ENCODE results near the gene SAMHD1.
"Not testable (repeated sequence)": the region's sequence is repeated elsewhere in the genome, so short reads cannot be mapped to it uniquely, and the experiment has no call there.

Gene SAMHD1

DNA sequence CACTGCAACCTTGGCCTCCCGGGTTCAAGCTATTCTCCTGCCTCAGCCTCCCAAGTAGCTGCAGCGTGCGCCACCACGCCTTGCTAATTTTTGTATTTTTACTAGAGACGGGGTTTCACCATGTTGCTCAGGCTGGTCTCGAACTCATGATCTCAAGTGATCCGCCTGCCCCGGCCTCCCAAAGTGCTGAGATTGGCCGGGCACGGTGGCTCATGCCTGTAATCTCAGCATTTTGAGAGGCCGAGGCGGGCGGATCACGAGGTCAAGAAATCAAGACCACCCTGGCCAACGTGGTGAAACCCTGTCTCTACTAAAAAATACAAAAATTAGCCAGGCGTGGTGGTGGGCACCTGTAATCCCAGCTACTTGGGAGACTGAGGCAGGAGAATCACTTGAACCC lies 17.9 kb downstream of the SAMHD1 start:
- WGBS, 2 donors (ENCODE audit: extremely low coverage in 2 of 2, insufficient read length in 2 of 2, insufficient replicate concordance in 1 of 2) = no CpG with 5 or more reads among the region's 16 CpGs
- not testable (repeated sequence) for H2BK12ac ChIP-seq (ENCODE audit: low read length); H3K27me3 ChIP-seq (ENCODE audit: control insufficient read depth in 3 of 3, insufficient read depth in 3 of 3, low read depth in 1 of 3, low read length in 3 of 3); DNase-seq (ENCODE audit: low spot score); H3K9me3 ChIP-seq (replicated peaks in 1 of 2; ENCODE audit: control insufficient read depth in 2 of 2, insufficient read depth in 1 of 2, low read depth in 1 of 2, low read length in 2 of 2); H4K91ac ChIP-seq (ENCODE audit: low read depth, low read length, poor library complexity); H3K18ac ChIP-seq (ENCODE audit: low read length); H3K9ac ChIP-seq (ENCODE audit: low read depth, low read length, poor library complexity); H3K79me1 ChIP-seq (ENCODE audit: low read depth, low read length); H2AFZ ChIP-seq (ENCODE audit: low read length); H4K8ac ChIP-seq (ENCODE audit: low read depth, low read length); H3K14ac ChIP-seq (ENCODE audit: low read length); H3K4me1 ChIP-seq (ENCODE audit: control insufficient read depth in 2 of 2, insufficient read depth in 1 of 2, low read depth in 1 of 2, low read length in 2 of 2); H3K4me3 ChIP-seq (ENCODE audit: low read length in 2 of 2); H3K4me2 ChIP-seq (ENCODE audit: insufficient read depth, low read length, poor library complexity, severe bottlenecking); H2BK120ac ChIP-seq (ENCODE audit: low read depth, low read length); H3K23ac ChIP-seq (ENCODE audit: low read depth, low read length, poor library complexity); H3K36me3 ChIP-seq (replicated peaks in 1 of 2; ENCODE audit: control insufficient read depth in 2 of 2, insufficient read depth in 2 of 2, low read length in 2 of 2); H2BK5ac ChIP-seq (ENCODE audit: low read length); H3K4ac ChIP-seq (ENCODE audit: low read length); H3K27ac ChIP-seq (replicated peaks; ENCODE audit: low read length); H2AK5ac ChIP-seq (ENCODE audit: low read depth, low read length); H2BK15ac ChIP-seq (ENCODE audit: low read length)

DNA sequence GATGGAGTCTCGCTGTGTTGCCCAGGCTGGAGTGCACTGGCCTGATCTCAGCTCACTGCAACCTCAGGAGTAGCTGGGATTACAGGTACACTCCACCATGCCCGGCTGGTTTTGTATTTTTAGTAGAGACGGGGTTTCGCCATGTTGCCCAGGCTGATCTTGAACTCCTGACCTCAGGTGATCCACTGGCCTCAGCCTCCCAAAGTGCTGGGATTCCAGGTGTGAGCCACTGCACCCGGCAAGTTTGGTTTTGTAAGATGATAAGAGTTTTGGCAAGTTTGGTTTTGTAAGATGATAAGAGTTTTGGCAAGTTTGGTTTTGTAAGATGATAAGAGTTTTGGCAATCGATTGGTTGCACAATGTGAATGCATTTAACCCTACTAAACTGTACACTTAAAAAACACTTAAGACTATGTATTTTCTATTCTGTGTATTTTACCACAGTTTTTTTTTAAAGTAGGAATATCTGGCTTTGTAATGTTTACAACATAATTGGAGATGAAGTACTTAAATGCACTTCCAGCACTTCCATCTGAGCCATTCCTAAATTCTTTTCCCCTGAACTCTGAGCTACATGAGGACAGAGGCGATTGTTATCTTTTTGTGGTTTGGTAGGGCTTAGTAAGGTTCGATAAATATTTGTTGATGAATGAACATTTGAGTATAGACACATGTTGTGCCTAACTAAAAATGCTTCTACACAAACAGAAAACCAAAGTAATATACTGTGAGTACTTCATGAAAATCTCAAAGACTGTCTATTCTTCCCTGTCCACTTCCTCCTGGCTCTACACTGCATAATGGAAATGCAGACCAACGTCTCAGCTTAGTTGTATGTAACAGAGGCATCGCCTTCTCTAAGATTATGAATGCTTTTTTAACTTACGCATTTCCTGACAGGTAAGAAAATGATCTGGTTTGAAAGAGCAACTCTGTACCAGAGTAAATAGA lies 18.8 kb downstream of the SAMHD1 start:
- no peak overlapping the region for H2AFZ ChIP-seq (ENCODE audit: low read length)
- no peak overlapping the region for H3K27ac ChIP-seq (replicated peaks; ENCODE audit: low read length)
- no peak overlapping the region for H2AK5ac ChIP-seq (ENCODE audit: low read depth, low read length)
- no peaks in the 10 kb centered on the region for H3K79me1 ChIP-seq (ENCODE audit: low read depth, low read length)
- no peak overlapping the region for H2BK15ac ChIP-seq (ENCODE audit: low read length)
- no peak overlapping the region for H2BK12ac ChIP-seq (ENCODE audit: low read length)
- H2BK5ac ChIP-seq (ENCODE audit: low read length) = no peak overlapping the region
- no peak overlapping the region for H3K18ac ChIP-seq (ENCODE audit: low read length)
- no peaks in the 10 kb centered on the region for H3K4me1 ChIP-seq (ENCODE audit: control insufficient read depth in 2 of 2, insufficient read depth in 1 of 2, low read depth in 1 of 2, low read length in 2 of 2)
- no peak overlapping the region for H2BK120ac ChIP-seq (ENCODE audit: low read depth, low read length)
- no peak overlapping the region for H3K23ac ChIP-seq (ENCODE audit: low read depth, low read length, poor library complexity)
- no peaks in the 10 kb centered on the region for H3K9me3 ChIP-seq (replicated peaks in 1 of 2; ENCODE audit: control insufficient read depth in 2 of 2, insufficient read depth in 1 of 2, low read depth in 1 of 2, low read length in 2 of 2)
- H4K91ac ChIP-seq (ENCODE audit: low read depth, low read length, poor library complexity) = no peak overlapping the region
- H3K4me3 ChIP-seq (ENCODE audit: low read length in 2 of 2) = no peak overlapping the region
- no peaks in the 10 kb centered on the region for H3K27me3 ChIP-seq (ENCODE audit: control insufficient read depth in 3 of 3, insufficient read depth in 3 of 3, low read depth in 1 of 3, low read length in 3 of 3)
- WGBS, 2 donors (ENCODE audit: extremely low coverage in 2 of 2, insufficient read length in 2 of 2, insufficient replicate concordance in 1 of 2) = no CpG with 5 or more reads among the region's 11 CpGs
- H3K36me3 ChIP-seq (replicated peaks in 1 of 2; ENCODE audit: control insufficient read depth in 2 of 2, insufficient read depth in 2 of 2, low read length in 2 of 2) = no peaks in the 10 kb centered on the region
- H3K9ac ChIP-seq (ENCODE audit: low read depth, low read length, poor library complexity) = no peak overlapping the region
- no peak overlapping the region for H3K4ac ChIP-seq (ENCODE audit: low read length)
- H4K8ac ChIP-seq (ENCODE audit: low read depth, low read length) = no peak overlapping the region
- no peak overlapping the region for H3K14ac ChIP-seq (ENCODE audit: low read length)
- no peak overlapping the region for H3K4me2 ChIP-seq (ENCODE audit: insufficient read depth, low read length, poor library complexity, severe bottlenecking)
- no peak for DNase-seq (ENCODE audit: low spot score)

DNA sequence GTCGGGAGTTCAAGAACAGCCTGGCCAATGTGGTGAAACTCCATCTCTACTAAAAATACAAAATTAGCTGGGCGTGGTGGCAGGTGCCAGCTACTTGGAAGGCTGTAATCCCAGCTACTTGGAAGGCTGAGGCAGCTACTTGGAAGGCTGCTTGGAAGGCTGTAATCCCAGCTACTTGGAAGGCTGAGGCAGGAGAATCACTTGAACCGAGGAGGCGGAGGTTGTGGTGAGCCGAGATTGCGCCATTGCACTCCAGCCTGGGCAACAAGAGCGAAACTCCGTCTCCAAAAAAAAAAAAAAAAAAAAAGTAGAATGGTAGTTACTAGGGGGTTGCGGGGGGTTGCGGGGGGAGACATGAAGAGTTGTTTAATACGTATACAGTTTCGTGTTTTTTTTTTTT lies 19.4 kb downstream of the SAMHD1 start:
- not testable (repeated sequence) for H2BK120ac ChIP-seq (ENCODE audit: low read depth, low read length); H2BK5ac ChIP-seq (ENCODE audit: low read length); H3K27me3 ChIP-seq (ENCODE audit: control insufficient read depth in 3 of 3, insufficient read depth in 3 of 3, low read depth in 1 of 3, low read length in 3 of 3); H3K14ac ChIP-seq (ENCODE audit: low read length); H3K79me1 ChIP-seq (ENCODE audit: low read depth, low read length); H3K23ac ChIP-seq (ENCODE audit: low read depth, low read length, poor library complexity); H2BK12ac ChIP-seq (ENCODE audit: low read length); H2BK15ac ChIP-seq (ENCODE audit: low read length); H3K36me3 ChIP-seq (replicated peaks in 1 of 2; ENCODE audit: control insufficient read depth in 2 of 2, insufficient read depth in 2 of 2, low read length in 2 of 2); H4K8ac ChIP-seq (ENCODE audit: low read depth, low read length); DNase-seq (ENCODE audit: low spot score); H3K18ac ChIP-seq (ENCODE audit: low read length); H3K4me1 ChIP-seq (ENCODE audit: control insufficient read depth in 2 of 2, insufficient read depth in 1 of 2, low read depth in 1 of 2, low read length in 2 of 2); H3K9ac ChIP-seq (ENCODE audit: low read depth, low read length, poor library complexity); H4K91ac ChIP-seq (ENCODE audit: low read depth, low read length, poor library complexity); H2AFZ ChIP-seq (ENCODE audit: low read length); H3K27ac ChIP-seq (replicated peaks; ENCODE audit: low read length); H3K4me2 ChIP-seq (ENCODE audit: insufficient read depth, low read length, poor library complexity, severe bottlenecking); H3K4ac ChIP-seq (ENCODE audit: low read length); H2AK5ac ChIP-seq (ENCODE audit: low read depth, low read length); H3K9me3 ChIP-seq (replicated peaks in 1 of 2; ENCODE audit: control insufficient read depth in 2 of 2, insufficient read depth in 1 of 2, low read depth in 1 of 2, low read length in 2 of 2); H3K4me3 ChIP-seq (ENCODE audit: low read length in 2 of 2)
- WGBS, 2 donors (ENCODE audit: extremely low coverage in 2 of 2, insufficient read length in 2 of 2, insufficient replicate concordance in 1 of 2) = 100% methylated on average over 1 of the region's 12 CpGs; no CpG with 5 or more reads in 1 of the 2 donors

DNA sequence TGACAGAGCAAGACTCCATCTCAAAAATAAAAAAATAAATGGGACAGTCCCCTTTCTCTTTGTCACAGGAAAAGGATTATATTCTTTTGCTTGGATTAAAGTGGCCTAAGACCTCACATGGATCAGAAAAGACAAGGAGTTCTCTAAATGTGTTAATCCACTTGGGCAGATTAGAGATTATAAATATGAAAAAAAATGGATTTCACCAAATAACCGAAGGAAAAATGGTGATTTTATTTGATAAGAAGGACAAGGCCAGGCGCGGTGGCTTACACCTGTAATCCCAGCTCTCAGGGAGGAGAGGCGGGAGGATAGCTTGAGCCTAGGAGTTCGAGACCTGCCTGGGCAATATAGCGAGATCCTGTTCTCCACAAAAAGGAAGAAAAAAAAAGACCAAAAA lies 21.8 kb downstream of the SAMHD1 start:
- no peaks in the 10 kb centered on the region for H3K79me1 ChIP-seq (ENCODE audit: low read depth, low read length)
- no peaks in the 10 kb centered on the region for H3K4me1 ChIP-seq (ENCODE audit: control insufficient read depth in 2 of 2, insufficient read depth in 1 of 2, low read depth in 1 of 2, low read length in 2 of 2)
- H4K8ac ChIP-seq (ENCODE audit: low read depth, low read length) = no peak overlapping the region
- H3K14ac ChIP-seq (ENCODE audit: low read length) = no peak overlapping the region
- H2BK120ac ChIP-seq (ENCODE audit: low read depth, low read length) = no peak overlapping the region
- no peak overlapping the region for H4K91ac ChIP-seq (ENCODE audit: low read depth, low read length, poor library complexity)
- no peak overlapping the region for H3K4ac ChIP-seq (ENCODE audit: low read length)
- no peak overlapping the region for H3K23ac ChIP-seq (ENCODE audit: low read depth, low read length, poor library complexity)
- no peak overlapping the region for H3K4me3 ChIP-seq (ENCODE audit: low read length in 2 of 2)
- H2AK5ac ChIP-seq (ENCODE audit: low read depth, low read length) = no peak overlapping the region
- DNase-seq (ENCODE audit: low spot score) = no peak
- H2BK15ac ChIP-seq (ENCODE audit: low read length) = no peak overlapping the region
- H2AFZ ChIP-seq (ENCODE audit: low read length) = no peak overlapping the region
- no peaks in the 10 kb centered on the region for H3K36me3 ChIP-seq (replicated peaks in 1 of 2; ENCODE audit: control insufficient read depth in 2 of 2, insufficient read depth in 2 of 2, low read length in 2 of 2)
- no peak overlapping the region for H2BK12ac ChIP-seq (ENCODE audit: low read length)
- H3K27ac ChIP-seq (replicated peaks; ENCODE audit: low read length) = no peak overlapping the region
- no peak overlapping the region for H3K4me2 ChIP-seq (ENCODE audit: insufficient read depth, low read length, poor library complexity, severe bottlenecking)
- H3K27me3 ChIP-seq (ENCODE audit: control insufficient read depth in 3 of 3, insufficient read depth in 3 of 3, low read depth in 1 of 3, low read length in 3 of 3) = no peaks in the 10 kb centered on the region
- no peak overlapping the region for H3K18ac ChIP-seq (ENCODE audit: low read length)
- no peak overlapping the region for H3K9ac ChIP-seq (ENCODE audit: low read depth, low read length, poor library complexity)
- WGBS, 2 donors (ENCODE audit: extremely low coverage in 2 of 2, insufficient read length in 2 of 2, insufficient replicate concordance in 1 of 2) = no CpG with 5 or more reads among the region's 6 CpGs
- H2BK5ac ChIP-seq (ENCODE audit: low read length) = no peak overlapping the region
- no peaks in the 10 kb centered on the region for H3K9me3 ChIP-seq (replicated peaks in 1 of 2; ENCODE audit: control insufficient read depth in 2 of 2, insufficient read depth in 1 of 2, low read depth in 1 of 2, low read length in 2 of 2)

Measured in neuronal stem cell (in vitro differentiated cells).